GM12892 (cell line): ENCODE results near the gene KCTD19.

ENCODE experiments used
- POLR2A ChIP-seq: IDR thresholded peaks from 2 replicates; pipeline ENCODE4 v1.6.1; 2011; ENCODE audit warnings: low read depth, low read length, control low read depth
- POLR2AphosphoS5 ChIP-seq: IDR thresholded peaks from 2 replicates; pipeline ENCODE4 v1.6.1; 2011; ENCODE audit warnings: low read depth, low read length, control low read depth
- TAF1 ChIP-seq: IDR thresholded peaks from 2 replicates; pipeline ENCODE4 v1.6.1; 2011; ENCODE audit warnings: low read depth, mild to moderate bottlenecking, control low read depth, low read length, borderline replicate concordance

GRCh38 chr16:67336648-67337047, 10.1 kb upstream of the KCTD19 start:
- TF ChIP-seq POLR2A (no peak), POLR2AphosphoS5 (no peak), TAF1 (no peak)
